Stimulated activated CD8-positive, alpha-beta memory T cell treated with anti-CD3 and anti-CD28 coated beads, Interleukin-12 subunit alpha, Interleukin-12 subunit beta, amount 100 ng/mL, for 1 hour (primary cell): ENCODE results near the gene HMBS.
"Not testable (repeated sequence)": the region's sequence is repeated elsewhere in the genome, so short reads cannot be mapped to it uniquely, and the experiment has no call there.

Experiments
- DNase-seq: peaks from one replicate; pipeline ENCODE4 v3.0.0-alpha.2; 2020; ENCODE audit warnings: low read depth

The HMBS gene

DNA sequence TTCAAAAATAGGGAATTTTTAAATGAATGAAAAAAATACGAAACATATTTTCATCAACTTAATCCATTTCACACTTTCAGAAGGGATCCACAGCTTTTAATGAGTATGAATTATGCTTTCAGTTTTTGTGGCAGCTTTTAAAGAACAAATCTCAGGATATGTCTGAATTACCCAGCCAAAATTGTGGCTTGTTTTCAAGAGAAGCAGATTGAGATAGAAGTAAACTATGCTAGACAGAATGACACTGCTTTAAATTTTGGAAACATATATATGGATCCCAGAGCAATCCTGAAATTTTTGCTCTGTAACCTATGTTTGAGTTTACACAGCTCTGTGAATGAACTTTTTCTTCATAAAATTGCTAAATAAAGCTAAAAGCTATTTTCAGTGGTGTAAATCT, 34.3 kb downstream of the HMBS start:
- DNase-seq = no peak

DNA sequence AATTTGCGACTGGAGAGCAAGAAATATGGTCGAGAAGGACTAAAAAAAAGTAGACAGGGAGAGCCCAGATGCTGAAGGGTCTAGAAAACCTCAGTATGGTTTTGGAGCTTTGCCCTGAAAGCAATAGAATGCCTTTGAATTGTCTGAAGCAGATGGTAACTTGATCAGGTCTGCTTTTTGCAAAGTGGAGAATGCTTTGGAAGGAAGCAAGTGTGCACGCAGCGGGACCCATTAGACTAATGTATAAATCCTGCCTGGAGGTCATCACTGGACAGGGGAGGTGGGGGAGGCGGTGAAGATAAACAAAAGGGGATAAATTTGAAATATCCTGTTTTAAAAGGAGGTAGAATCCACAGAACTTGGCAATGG, 35.9 kb downstream of the HMBS start:
- no peak for DNase-seq

- peak; percentile 99 for DNase-seq
These were observed 36.5 kb downstream of the HMBS start, which contains the start of gene HINFP for GRCh38 chr11:119121008-119121810. Gene HINFP, plus strand, starts transcription at chr11:119121580. Its CDS starts 5,365 bp downstream, at chr11:119126945.

GRCh38 chr11:119121811-119122124, 37.1 kb downstream of the HMBS start:
- no peak for DNase-seq

GRCh38 chr11:119125821-119126220, 41.1 kb downstream of the HMBS start:
- no peak for DNase-seq

DNA sequence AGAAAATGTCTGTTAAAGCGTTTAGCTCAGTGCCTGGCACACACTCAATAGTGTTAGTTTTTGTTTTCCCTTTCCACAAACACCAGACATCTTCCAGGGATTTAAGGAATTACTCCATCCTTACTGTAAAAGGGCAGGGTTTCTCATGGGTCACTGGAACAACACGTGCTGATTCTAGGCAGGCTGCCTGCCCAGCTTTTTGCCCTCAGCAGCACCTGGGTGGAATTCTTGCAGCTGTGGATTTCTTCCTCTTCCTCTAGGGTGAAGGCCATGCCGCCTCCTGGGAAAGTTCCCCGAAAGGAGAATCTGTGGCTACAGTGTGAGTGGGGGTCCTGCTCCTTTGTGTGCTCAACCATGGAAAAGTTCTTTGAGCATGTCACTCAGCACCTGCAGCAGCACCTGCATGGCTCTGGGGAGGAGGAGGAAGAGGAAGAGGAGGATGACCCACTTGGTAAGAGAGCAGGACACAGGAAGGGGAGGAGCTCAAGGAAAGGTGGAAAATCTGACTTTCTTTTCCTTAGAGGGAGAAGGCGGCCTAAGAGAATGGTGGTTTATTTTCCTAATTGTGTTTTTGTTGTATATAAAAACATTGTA, 42.1 kb downstream of the HMBS start:
- no peak for DNase-seq

DNA sequence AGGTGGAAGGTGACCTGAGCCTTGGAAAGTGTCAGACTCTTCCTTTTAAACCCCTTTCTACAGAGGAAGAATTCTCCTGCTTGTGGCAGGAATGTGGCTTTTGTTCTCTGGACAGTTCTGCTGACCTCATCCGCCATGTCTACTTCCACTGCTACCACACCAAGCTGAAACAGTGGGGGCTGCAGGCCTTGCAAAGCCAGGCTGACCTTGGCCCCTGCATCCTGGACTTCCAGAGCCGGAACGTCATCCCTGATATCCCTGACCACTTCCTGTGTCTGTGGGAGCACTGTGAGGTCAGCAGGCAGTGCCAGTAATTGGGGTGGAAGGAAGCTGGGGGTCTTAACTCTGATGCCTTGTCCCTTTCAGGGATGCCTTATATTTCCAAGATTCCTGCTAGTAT, 46.0 kb downstream of the HMBS start:
- no peak for DNase-seq

DNA sequence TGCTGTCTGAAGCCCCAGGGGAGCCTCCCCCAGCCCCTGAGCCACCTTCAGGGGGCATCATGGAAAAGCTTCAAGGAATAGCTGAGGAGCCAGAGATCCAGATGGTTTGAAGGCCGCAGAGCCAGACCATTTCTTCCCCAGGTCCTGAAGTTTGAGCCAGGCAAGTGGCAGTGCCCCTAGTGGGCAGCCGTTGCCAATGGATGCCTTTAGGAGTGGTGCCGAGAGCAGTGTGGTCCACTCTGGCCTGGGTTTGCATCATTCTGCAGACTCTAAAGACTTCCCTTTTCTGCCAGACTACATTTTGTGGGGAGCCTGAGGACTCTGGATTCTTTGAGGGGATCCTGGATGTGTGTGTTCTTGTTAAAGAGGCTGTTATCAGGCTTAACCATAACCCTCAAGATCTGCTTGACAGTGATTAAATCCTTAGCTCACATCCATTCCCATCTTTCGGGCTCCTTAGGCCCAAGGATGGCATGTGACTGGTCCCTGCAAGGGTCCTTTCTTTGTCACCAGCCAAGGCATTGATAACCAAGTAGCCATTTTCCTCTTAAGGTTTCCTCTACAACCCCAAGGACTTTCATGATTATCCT, 49.8 kb downstream of the HMBS start:
- DNase-seq = no peak

DNA sequence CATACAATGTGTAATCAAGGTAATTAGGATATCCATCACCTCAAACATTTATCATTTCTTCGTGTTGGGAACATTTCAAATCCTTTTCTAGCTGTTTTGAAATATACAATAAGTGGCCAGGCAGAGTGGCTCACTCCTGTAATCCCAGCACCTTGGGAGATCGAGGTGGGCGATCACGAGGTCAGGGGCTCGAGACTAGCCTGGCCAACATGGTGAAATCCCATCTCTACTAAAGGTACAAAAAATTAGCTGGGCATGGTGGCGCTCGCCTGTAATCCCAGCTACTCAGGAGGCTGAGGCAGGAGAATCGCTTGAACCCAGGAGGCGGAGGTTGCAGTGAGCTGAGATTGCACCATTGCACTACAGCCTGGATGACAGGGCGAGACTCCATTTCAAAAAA, 54.6 kb downstream of the HMBS start:
- not testable (repeated sequence) for DNase-seq
